DMS 273 (cell line): ENCODE data around the gene KIAA1549.

Experiments
- DNase-seq: peaks from one replicate; lab custom pipeline; 2025; ENCODE audit not compliant: unreplicated experiment; lab: John Stamatoyannopoulos, UW

The KIAA1549 gene

GRCh38 chr7:138861051-138861450, 120.1 kb downstream of the KIAA1549 start:
- DNase-seq: no peak

GRCh38 chr7:138857728-138858127, 123.5 kb downstream of the KIAA1549 start:
- no peak for DNase-seq

- no peak for DNase-seq
These were observed 127.0 kb downstream of the KIAA1549 start for GRCh38 chr7:138854115-138854645.

GRCh38 chr7:138853448-138853847, 127.7 kb downstream of the KIAA1549 start:
- no peak for DNase-seq

- no peak for DNase-seq
These were observed 128.7 kb downstream of the KIAA1549 start for GRCh38 chr7:138852469-138852868.

GRCh38 chr7:138849701-138850100, 131.5 kb downstream of the KIAA1549 start:
- DNase-seq: no peak

GRCh38 chr7:138848056-138848980, 132.9 kb downstream of the KIAA1549 start:
- no peak for DNase-seq

GRCh38 chr7:138845711-138846110, 135.5 kb downstream of the KIAA1549 start:
- DNase-seq: no peak

- DNase-seq: no peak
These were observed 137.3 kb downstream of the KIAA1549 start for GRCh38 chr7:138843632-138844580.

- no peak for DNase-seq
These were observed 139.1 kb downstream of the KIAA1549 start for GRCh38 chr7:138842111-138842510.

- no peak for DNase-seq
These were observed 143.0 kb downstream of the KIAA1549 start for GRCh38 chr7:138838166-138838565.

GRCh38 chr7:138837627-138838026, 143.6 kb downstream of the KIAA1549 start:
- DNase-seq: no peak

- DNase-seq: no peak
These were observed 146.1 kb downstream of the KIAA1549 start for GRCh38 chr7:138835087-138835486.

GRCh38 chr7:138834583-138834982, 146.6 kb downstream of the KIAA1549 start:
- no peak for DNase-seq

GRCh38 chr7:138833596-138833995, 147.6 kb downstream of the KIAA1549 start:
- DNase-seq: no peak

GRCh38 chr7:138832966-138833365, 148.2 kb downstream of the KIAA1549 start:
- DNase-seq: no peak

GRCh38 chr7:138829335-138829734, 151.9 kb downstream of the KIAA1549 start:
- DNase-seq: no peak

GRCh38 chr7:138828302-138828701, 152.9 kb downstream of the KIAA1549 start:
- no peak for DNase-seq

- no peak for DNase-seq
These were observed 156.0 kb downstream of the KIAA1549 start for GRCh38 chr7:138825049-138825721.

- DNase-seq: no peak
These were observed 158.2 kb downstream of the KIAA1549 start for GRCh38 chr7:138822867-138823535.
